Calu3 (cell line): ENCODE data around the gene HEG1. TPM values are rescaled to one million over a fixed set of nuclear protein-coding genes. Genes with fewer than 3 reads are reported as not detected.

Experiments used
- BruUV-seq: library from RNA; stranded (reverse); fragments of 400-500 nt; replicated peaks from 2 replicates; lab custom pipeline; 2021; lab: Mats Ljungman, UMichigan
- CTCF ChIA-PET: fragments of 300-600 bp; sonication (Branson Sonifier 250); formaldehyde crosslinking; loops from one replicate; lab custom pipeline; 2022; ENCODE audit warnings: antibody characterized with exemption; lab: Charles Lee
- DNase-seq: peaks from one replicate; pipeline ENCODE4 v3.0.0; 2022
- H3K27ac Mint-ChIP-seq: one replicate; pipeline ENCODE4 v1.8.0; 2022; ENCODE audit warnings: mixed read lengths; ENCODE audit not compliant: unreplicated experiment
- H3K27me3 Mint-ChIP-seq: one replicate; pipeline ENCODE4 v1.8.0; 2022; ENCODE audit warnings: mixed read lengths; ENCODE audit not compliant: unreplicated experiment
- H3K36me3 Mint-ChIP-seq: one replicate; pipeline ENCODE4 v1.8.0; 2022; ENCODE audit warnings: mild to moderate bottlenecking, moderate library complexity, mixed read lengths; ENCODE audit not compliant: insufficient read depth, unreplicated experiment
- H3K4me1 Mint-ChIP-seq: one replicate; pipeline ENCODE4 v1.8.0; 2022; ENCODE audit warnings: mild to moderate bottlenecking, low read depth, mixed read lengths; ENCODE audit not compliant: unreplicated experiment
- H3K4me3 Mint-ChIP-seq: one replicate; pipeline ENCODE4 v1.8.0; 2022; ENCODE audit warnings: mild to moderate bottlenecking, low read depth, moderate library complexity, mixed read lengths; ENCODE audit not compliant: unreplicated experiment
- H3K9me3 Mint-ChIP-seq: one replicate; pipeline ENCODE4 v1.8.0; 2022; ENCODE audit warnings: low read depth, mixed read lengths; ENCODE audit not compliant: unreplicated experiment
- intact Hi-C: fragments of 100-400 bp; cut with micrococcal nuclease; formaldehyde crosslinking; loops from one replicate; pipeline ENCODE4 v1.10.0; 2022; ENCODE audit not compliant: unreplicated experiment
- total RNA-seq: library from RNA; stranded (reverse); gene quantifications from 2 replicates; pipeline ENCODE4 v1.2.3, GENCODE V29; 2022
- TF ChIP-seq, protein P1 (sequence below): fragments of 200-600 bp; IDR thresholded peaks from one replicate; pipeline ENCODE4 v1.8.0; 2022; ENCODE audit warnings: antibody characterized with exemption; ENCODE audit not compliant: unreplicated experiment

The HEG1 gene
- total RNA-seq, 1 experiment from 2014 or later, result 0.97 TPM

GRCh38 chr3:124926426-124927101, 129.2 kb downstream of the HEG1 start:
- CTCF ChIA-PET, result interaction anchor here (0.9 to 1.2 kb wide), 3 partner anchors 10 to 168 kb away, joined by 3 to 4 read pairs (median 3); no protein-coding TSS in a partner anchor
- TF ChIP-seq, protein P1, sequence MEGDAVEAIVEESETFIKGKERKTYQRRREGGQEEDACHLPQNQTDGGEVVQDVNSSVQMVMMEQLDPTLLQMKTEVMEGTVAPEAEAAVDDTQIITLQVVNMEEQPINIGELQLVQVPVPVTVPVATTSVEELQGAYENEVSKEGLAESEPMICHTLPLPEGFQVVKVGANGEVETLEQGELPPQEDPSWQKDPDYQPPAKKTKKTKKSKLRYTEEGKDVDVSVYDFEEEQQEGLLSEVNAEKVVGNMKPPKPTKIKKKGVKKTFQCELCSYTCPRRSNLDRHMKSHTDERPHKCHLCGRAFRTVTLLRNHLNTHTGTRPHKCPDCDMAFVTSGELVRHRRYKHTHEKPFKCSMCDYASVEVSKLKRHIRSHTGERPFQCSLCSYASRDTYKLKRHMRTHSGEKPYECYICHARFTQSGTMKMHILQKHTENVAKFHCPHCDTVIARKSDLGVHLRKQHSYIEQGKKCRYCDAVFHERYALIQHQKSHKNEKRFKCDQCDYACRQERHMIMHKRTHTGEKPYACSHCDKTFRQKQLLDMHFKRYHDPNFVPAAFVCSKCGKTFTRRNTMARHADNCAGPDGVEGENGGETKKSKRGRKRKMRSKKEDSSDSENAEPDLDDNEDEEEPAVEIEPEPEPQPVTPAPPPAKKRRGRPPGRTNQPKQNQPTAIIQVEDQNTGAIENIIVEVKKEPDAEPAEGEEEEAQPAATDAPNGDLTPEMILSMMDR, result no peak
- no peak for DNase-seq

GRCh38 chr3:124924741-124925140, 131.1 kb downstream of the HEG1 start:
- Mint-ChIP-seq H3K27me3 (no peaks in the 10 kb centered on the region), H3K36me3 (no peaks in the 10 kb centered on the region), H3K27ac (no peak overlapping the region), H3K4me3 (no peak overlapping the region), H3K9me3 (no peaks in the 10 kb centered on the region), H3K4me1 (no peaks in the 10 kb centered on the region)
- no TSS peak for BruUV-seq
- intact Hi-C loops, result loop anchor here (5.0 to 10.0 kb wide), 2 partner anchors 130 to 663 kb away; partner anchors contain the start of gene HEG1
- DNase-seq, result no peak
- CTCF ChIA-PET, result interaction anchor here (0.7 kb wide), 1 partner anchor 138 kb away, joined by 3 read pairs; no protein-coding TSS in a partner anchor
- TF ChIP-seq, protein P1, result no peak

More at GRCh38 chr3:124926426-124927101, 129.2 kb downstream of the HEG1 start:
- Mint-ChIP-seq H3K9me3 (no peaks in the 10 kb centered on the region), H3K27me3 (no peaks in the 10 kb centered on the region), H3K36me3 (no peaks in the 10 kb centered on the region), H3K27ac (no peak overlapping the region), H3K4me3 (no peak overlapping the region), H3K4me1 (no peaks in the 10 kb centered on the region)
- no TSS peak for BruUV-seq
- intact Hi-C loops, result loop anchor here (5.0 to 10.0 kb wide), 2 partner anchors 128 to 661 kb away; partner anchors contain the start of gene HEG1

DNA sequence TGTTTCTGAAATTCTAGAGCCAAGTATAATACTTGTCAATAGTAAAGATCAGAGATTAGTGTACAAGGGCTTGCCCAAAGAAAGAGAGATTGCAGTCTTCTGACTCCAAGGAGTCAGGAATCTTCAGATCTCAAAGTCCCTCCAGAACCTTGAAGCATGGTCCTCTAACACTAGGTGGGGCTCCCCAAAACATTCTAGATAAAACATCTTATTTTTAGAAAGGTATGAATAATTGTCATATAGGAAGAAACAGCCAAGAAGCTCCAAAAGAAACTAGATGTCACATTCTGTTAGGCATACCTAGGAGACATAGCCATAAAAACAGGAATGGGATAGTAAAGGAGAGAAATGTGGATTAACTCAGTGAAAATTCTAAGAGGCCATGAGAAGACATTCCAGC, 132.0 kb downstream of the HEG1 start:
- Mint-ChIP-seq H3K27ac (no peak overlapping the region), H3K4me3 (no peak overlapping the region), H3K9me3 (no peaks in the 10 kb centered on the region), H3K36me3 (no peaks in the 10 kb centered on the region), H3K4me1 (no peaks in the 10 kb centered on the region), H3K27me3 (no peaks in the 10 kb centered on the region)
- no peak for DNase-seq
- BruUV-seq, result no TSS peak
- intact Hi-C loops, result loop anchor here (10.0 kb wide), 1 partner anchor 131 kb away; the partner anchor contains the start of gene HEG1
- CTCF ChIA-PET, result no interaction called here
- TF ChIP-seq, protein P1, result no peak

- CTCF ChIA-PET, result interaction anchor here (1.3 kb wide), 1 partner anchor 8 kb away, joined by 3 read pairs; no protein-coding TSS in a partner anchor
- Mint-ChIP-seq H3K36me3 (no peaks in the 10 kb centered on the region), H3K4me1 (no peaks in the 10 kb centered on the region), H3K27me3 (no peaks in the 10 kb centered on the region), H3K4me3 (no peak overlapping the region), H3K9me3 (no peaks in the 10 kb centered on the region), H3K27ac (no peak overlapping the region)
- DNase-seq, result no peak
- no TSS peak for BruUV-seq
- TF ChIP-seq, protein P1, result no peak
- intact Hi-C loops, result loop anchor here (10.0 kb wide), 1 partner anchor 134 kb away; the partner anchor contains the start of gene HEG1
Observed at GRCh38 chr3:124920718-124921117, 135.1 kb downstream of the HEG1 start.
